ENCODE data around the gene HIGD1A. TPM values are rescaled to one million over a fixed set of nuclear protein-coding genes. Genes with fewer than 3 reads are reported as not detected.

The HIGD1A gene
- polyA plus RNA-seq, 1 donor from 2014 or later: 350 TPM

- TF ChIP-seq RAD21 (conservative IDR thresholded peaks at IDR 0.05) (no peak), SMC3 (conservative IDR thresholded peaks at IDR 0.05; ENCODE audit: poor library complexity) (no peak), EZH2 (IDR thresholded peaks at IDR 0.05; ENCODE audit: borderline replicate concordance, insufficient read depth, low read length, poor library complexity, severe bottlenecking) (no peak), MXI1 (conservative IDR thresholded peaks at IDR 0.05; ENCODE audit: poor library complexity, severe bottlenecking) (no peak), POLR2AphosphoS5 (IDR thresholded peaks at IDR 0.05) (no peak), TAF1 (IDR thresholded peaks at IDR 0.05; ENCODE audit: low read depth) (no peak), CTCF (IDR thresholded peaks at IDR 0.05; ENCODE audit: poor library complexity, severe bottlenecking) (no peak), REST (IDR thresholded peaks at IDR 0.05; ENCODE audit: borderline replicate concordance) (no peak), EP300 (conservative IDR thresholded peaks at IDR 0.05; ENCODE audit: poor library complexity, severe bottlenecking) (no peak)
- Histone ChIP-seq H3K4me3 (ENCODE audit: low read length) (no peak overlapping the region), H3F3A (ENCODE audit: insufficient read depth, low read length, poor library complexity, severe bottlenecking) (no peaks in the 10 kb centered on the region), H3K4me2 (ENCODE audit: low read length) (no peak overlapping the region), H3K79me2 (replicated peaks; ENCODE audit: insufficient read depth, low read length) (no peaks in the 10 kb centered on the region), H3K36me3 (ENCODE audit: insufficient read depth, low read length) (no peaks in the 10 kb centered on the region), H3K9ac (ENCODE audit: low read length) (no peak overlapping the region), H3K27ac (ENCODE audit: low read length) (no peak overlapping the region), H4K20me1 (ENCODE audit: insufficient read depth) (no peaks in the 10 kb centered on the region), H3K27me3 (ENCODE audit: insufficient read depth, low read depth, low read length) (no peaks in the 10 kb centered on the region), H2AFZ (ENCODE audit: low read depth, low read length) (no peak overlapping the region), H3K9me3 (ENCODE audit: low read length) (no peaks in the 10 kb centered on the region), H3K9me2 (ENCODE audit: insufficient read depth, low read length) (no peaks in the 10 kb centered on the region)
Measured at GRCh38 chr3:42836150-42837123, 32.1 kb upstream of the HIGD1A start.

GRCh38 chr3:42831321-42831713 is 27.0 kb upstream of the HIGD1A start:
- no peaks in the 10 kb centered on the region for H3K36me3 ChIP-seq (ENCODE audit: insufficient read depth, low read length)
- H3K4me3 ChIP-seq (ENCODE audit: low read length): no peak overlapping the region
- no peak overlapping the region for H3K4me2 ChIP-seq (ENCODE audit: low read length)
- H3F3A ChIP-seq (ENCODE audit: insufficient read depth, low read length, poor library complexity, severe bottlenecking): no peaks in the 10 kb centered on the region
- no peak overlapping the region for H3K27ac ChIP-seq (ENCODE audit: low read length)
- H4K20me1 ChIP-seq (ENCODE audit: insufficient read depth): no peaks in the 10 kb centered on the region
- no peaks in the 10 kb centered on the region for H3K79me2 ChIP-seq (replicated peaks; ENCODE audit: insufficient read depth, low read length)
- TF ChIP-seq EZH2 (IDR thresholded peaks at IDR 0.05; ENCODE audit: borderline replicate concordance, insufficient read depth, low read length, poor library complexity, severe bottlenecking) (no peak), EP300 (conservative IDR thresholded peaks at IDR 0.05; ENCODE audit: poor library complexity, severe bottlenecking) (no peak), MXI1 (conservative IDR thresholded peaks at IDR 0.05; ENCODE audit: poor library complexity, severe bottlenecking) (no peak), CTCF (IDR thresholded peaks at IDR 0.05; ENCODE audit: poor library complexity, severe bottlenecking) (no peak), SMC3 (conservative IDR thresholded peaks at IDR 0.05; ENCODE audit: poor library complexity) (no peak), POLR2AphosphoS5 (IDR thresholded peaks at IDR 0.05) (no peak), TAF1 (IDR thresholded peaks at IDR 0.05; ENCODE audit: low read depth) (no peak)
- no peaks in the 10 kb centered on the region for H3K9me2 ChIP-seq (ENCODE audit: insufficient read depth, low read length)
- no peaks in the 10 kb centered on the region for H3K9me3 ChIP-seq (ENCODE audit: low read length)
- no peak overlapping the region for H2AFZ ChIP-seq (ENCODE audit: low read depth, low read length)
- H3K27me3 ChIP-seq (ENCODE audit: insufficient read depth, low read depth, low read length): no peaks in the 10 kb centered on the region
- H3K9ac ChIP-seq (ENCODE audit: low read length): no peak overlapping the region

Measured in neural cell (in vitro differentiated cells).